HG03342 (cell line): Measurements from ENCODE around the gene TTLL11.

ENCODE experiments used
- ATAC-seq: cut with Tn5 transposase; IDR thresholded peaks from one replicate; pipeline ENCODE4 v1.9.1; 2021; ENCODE audit warnings: mild to moderate bottlenecking, moderate library complexity; ENCODE audit not compliant: unreplicated experiment

Gene TTLL11

DNA sequence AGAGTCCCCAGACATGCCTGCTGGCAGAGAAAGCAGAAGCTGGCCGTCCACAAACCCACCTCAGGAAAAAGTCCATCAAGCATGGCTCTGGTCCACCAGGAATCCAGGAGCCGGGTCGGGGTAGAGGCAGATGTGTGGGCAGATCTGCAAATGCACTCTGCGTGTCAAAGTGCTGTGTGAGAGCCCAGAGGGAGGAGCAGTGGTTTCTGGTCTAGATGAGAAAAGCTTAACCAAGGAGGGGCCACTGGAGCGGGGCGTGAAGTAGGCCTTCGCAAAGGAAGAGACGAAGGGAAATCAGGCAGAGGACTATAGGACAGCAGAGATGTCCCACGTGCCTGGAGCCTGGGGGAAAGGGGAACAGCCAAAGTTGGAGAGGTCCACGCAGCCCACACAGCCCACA is 40.0 kb downstream of the TTLL11 start:
- ATAC-seq, result no peak

DNA sequence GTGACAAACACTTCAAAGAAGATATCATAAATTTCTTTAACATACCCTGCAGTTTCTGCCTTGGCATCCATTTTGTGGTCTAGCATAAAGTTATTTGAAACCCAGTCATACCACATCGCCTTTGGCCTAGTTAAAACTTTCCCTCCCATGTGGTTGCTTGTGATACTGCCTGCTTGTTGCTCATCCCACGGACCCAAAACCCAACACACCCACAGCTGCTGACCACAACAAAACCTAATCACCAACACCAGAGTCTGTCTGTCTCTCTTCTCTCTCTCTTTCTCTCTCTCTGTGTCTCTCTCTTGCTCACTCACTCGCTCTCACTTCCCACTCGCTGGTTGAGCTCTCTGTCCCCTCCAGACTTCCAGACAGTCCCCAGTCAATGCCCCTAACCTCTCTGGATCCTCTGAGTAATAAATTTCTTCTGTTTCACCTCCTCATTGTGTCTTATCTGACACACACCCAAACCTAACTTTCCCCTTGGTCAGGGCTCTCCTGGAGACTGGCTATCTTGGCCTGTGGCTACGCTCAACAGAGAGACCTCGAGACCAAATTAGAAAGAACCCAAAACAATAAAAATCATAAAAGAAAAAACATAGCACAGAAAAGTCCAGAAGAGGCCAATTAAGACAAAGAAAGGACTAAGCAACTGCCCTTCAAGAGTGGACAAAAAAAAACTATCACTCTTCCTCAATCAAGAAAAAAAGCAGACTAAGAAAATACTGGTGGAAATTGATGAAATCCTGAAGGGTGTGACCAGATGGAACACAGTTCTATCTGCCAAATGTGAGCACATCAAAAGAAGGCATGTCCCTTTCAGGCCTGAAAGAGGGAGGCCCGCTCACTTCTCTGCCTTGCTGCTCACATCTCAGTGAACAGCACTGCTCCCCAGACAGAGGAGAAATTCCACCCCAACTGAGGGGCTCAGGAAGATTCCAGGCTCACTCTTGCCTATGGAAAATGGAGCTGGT is 41.5 kb downstream of the TTLL11 start:
- peak; percentile 48 for ATAC-seq

DNA sequence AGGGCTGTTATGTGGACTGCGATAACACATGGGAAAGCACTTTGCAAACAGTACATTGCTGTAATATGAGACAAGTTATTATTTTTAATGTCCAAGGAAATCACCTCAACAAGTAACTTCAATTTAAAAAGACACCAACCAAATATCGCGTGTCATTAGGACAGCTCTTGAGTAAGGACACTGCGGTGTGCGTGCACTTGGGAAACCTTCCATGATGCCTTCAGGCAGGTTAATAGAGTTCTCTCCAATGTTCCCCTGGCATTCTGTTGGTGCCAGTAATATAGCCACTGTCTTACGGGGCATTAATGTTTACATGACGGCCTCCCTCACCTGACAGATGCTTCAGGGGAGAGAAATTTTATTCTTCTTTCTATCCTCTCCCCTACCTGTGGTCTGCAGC is 42.9 kb downstream of the TTLL11 start:
- no peak for ATAC-seq

DNA sequence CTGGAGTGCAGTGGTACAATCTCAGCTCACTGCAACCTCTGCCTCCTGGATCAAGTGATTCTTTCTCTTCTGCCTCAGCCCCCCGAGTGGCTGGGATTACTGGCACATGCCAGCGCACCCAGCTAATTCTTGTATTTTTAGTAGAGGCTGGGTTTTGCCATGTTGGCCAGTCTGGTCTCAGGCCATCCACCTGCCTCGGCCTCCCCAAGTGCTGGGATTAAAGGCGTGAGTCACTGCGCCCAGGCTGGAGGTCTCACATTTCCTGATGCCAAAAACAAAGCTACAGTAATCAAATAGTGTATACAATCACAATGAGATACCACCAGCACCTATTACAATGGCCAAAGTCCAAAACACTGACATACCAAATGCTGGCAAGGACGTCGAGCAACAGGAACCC is 51.1 kb downstream of the TTLL11 start:
- ATAC-seq, result no peak

DNA sequence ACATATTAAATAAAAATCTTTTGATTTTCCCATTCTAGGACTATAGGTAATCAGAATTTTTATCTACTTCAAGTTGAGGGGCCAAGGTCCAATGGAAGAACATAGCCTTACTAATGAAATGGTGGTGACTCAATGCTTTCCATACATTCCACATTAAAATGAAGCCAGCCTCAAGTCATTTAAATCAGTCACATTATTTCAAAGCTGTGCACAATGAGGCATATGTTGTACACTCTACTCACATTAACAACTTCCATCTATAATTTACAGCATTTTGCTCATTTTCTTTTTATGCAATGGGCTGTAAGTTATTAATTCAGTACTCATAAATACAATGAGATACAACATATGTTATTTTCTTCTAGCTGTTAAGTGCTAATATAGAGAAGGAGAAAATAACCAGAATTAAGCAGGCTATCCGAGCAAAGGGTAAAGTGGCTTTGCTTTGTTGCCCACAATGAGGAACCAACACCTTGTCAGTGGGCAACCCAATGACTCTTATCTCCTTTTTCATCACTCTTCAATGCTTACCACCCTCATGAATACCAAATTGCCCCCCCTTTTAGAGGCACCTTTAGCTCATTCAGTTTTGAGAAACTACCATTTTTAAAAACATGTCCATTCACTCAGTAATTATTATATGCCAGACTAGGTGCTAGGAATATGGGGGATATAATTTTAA is 52.4 kb downstream of the TTLL11 start:
- ATAC-seq, result no peak

DNA sequence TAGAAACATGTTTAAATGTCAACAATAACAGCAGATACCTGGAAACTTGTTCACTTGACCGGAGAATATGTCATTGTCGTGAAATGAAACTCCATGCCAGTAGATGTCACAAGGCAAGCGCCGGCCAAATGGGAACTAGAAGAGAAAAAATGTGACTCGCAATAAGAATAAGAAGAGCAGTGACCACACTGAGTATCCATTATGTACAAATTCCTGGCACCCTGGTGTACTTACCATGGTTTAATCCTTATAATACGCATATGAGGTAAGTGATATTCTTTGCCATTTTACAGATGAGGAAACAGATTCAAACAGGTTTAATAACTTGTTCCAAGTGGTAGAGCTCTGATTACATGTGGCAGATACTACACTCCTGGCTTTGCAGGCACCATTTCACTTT is 53.9 kb downstream of the TTLL11 start:
- no peak for ATAC-seq

DNA sequence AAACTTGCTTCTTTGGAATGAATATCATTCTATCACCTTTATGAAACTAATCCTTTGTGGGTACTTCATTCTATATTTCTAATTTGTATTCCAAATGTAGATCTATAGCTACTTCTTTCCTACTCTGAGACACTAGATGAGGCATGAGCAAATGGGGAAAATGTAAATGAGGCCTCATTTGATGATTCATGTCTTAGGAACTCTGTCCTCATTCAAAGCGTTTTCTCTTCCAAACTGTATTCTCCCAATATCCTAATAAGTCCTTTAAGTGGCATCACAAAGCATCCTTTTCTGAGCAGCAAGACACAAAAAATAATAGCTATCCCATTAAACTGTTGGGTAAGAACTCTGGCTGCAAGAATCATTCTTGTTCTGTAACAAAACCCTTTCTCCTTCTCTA is 56.1 kb downstream of the TTLL11 start:
- ATAC-seq, result no peak

DNA sequence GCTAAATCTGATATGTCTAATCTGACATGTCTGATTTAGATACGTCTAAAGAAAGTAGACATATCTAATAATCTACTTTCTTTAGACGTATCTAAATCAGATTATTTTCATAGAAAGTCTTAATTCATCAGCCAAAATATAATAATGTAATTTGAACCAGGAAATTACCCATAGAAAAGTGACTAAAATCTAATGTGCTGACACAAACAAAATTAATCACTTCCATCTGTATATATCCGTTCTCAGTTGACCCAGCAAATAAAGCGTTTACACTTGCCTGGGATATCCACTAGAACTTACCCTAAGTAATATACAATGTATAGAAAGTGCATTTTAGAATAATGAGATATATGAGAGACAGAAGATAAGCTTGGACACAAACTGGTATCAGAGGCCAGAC is 56.7 kb downstream of the TTLL11 start:
- no peak for ATAC-seq

DNA sequence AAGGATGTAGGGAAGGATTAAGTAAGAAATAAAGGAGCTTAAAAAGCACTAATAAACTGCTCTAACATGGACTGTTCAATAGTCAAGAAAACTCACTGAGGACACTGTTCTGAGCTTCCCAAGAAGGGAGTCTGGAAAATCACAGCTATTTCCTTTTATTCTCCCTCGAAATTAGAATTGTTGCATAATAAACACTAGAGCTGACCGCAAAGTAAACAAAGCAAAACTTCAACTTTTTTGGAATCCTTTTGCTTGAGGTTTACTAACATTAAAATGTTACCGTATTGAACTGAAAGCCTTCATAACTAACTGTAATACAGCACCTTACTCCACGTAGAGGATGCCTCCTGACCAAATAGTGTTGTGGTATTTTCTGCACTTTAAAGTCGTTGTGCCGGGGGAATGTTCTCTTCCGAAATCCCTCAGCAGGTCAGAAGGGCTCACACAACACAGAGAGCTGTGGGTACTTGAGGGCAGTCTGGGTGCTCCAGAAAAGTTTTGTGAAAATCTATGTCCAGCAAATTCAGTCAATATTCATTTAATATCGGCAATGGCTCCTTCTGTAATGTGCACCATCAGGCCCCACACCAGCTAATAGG is 59.2 kb downstream of the TTLL11 start:
- no peak for ATAC-seq

DNA sequence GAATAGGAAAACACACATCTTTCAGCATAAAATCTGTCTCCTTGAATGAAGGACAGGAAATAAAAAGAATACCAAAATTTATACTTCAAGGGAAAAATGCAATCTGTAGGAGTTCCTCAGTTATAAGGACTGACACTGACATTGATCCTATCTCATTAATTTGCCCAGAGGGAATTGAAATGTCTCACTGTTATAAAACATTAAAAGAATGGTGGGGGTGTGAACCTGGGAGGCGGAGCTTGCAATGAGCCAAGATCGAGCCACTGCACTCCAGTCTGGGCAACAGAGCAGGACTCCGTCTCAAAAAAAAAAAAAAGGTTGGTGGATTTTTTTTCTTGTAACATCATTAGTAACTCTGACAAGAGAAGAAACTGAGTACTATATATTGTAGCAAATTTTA is 60.8 kb downstream of the TTLL11 start:
- no peak for ATAC-seq

DNA sequence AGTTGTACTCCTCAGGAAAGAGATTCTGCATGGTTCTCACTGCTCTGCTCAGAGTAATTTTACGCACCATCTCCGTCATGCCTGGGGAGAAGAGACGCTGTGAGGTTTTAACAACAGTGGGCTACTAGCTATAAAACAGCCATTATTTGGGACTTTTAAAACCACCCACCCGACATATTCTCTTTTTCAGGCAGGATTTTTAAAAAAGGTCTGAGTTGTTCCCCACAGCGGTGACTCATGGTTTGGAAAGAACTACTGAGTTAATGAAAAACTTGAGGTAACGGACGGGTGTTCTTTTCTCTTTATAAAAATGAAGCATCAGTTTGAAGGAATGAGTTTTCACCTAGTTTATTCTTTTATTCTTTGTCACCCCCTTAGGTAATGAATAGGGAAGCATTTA is 61.3 kb downstream of the TTLL11 start:
- no peak for ATAC-seq

DNA sequence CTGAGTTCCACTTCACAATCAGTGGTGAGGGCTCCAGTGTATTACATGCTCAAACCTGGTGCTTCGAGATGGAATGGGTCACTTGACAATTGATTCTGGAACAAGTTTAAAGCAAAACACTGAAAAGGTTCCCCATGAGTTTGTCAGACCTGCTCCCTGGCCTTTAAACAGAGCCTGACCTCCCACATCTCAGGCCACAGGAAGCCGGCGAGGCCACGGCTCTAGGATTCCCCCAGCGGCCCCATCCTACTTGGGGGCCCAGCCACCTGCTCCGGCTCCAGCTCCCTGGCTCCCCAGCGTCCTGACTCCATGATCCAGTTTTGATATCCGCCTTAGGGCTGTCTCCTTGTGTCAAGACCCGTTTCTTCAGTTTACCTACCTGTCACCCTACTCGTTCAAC is 62.0 kb downstream of the TTLL11 start:
- no peak for ATAC-seq

DNA sequence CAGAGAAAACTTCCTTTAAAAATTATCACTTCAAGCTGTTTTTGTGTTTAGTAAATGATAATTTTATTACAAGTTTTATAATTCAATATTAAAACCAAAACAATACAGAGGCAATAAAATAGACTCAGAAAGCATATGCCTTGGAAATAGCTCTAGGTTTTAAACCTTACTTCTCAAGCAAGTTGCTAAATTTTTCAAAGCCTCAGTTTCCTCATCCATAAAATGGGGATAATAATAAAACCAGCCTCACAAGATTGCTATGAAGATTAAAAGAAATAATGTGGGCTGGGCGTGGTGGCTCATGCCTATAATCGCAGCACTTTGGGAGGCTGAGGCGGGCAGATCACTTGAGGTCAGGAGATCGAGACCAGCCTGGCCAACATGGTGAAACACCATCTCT is 62.8 kb downstream of the TTLL11 start:
- no peak for ATAC-seq

DNA sequence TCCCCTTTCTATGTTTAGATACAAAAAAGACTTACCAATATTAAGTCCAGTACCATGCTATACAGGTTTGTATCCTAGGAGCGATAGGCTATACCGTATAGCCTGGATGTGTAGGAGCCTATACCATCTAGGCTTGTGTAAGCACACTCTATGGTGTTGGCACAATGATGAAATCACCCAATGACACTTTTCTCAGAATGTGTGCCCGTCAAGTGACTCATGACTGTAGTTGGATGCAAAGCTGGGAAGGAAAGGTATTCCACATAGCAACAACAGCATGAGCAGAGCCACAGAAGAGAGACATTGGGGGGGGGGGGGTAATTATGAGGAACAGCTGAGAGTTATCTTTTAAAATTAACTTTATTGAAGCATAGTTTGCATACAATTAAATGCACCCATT is 63.2 kb downstream of the TTLL11 start:
- ATAC-seq, result no peak

DNA sequence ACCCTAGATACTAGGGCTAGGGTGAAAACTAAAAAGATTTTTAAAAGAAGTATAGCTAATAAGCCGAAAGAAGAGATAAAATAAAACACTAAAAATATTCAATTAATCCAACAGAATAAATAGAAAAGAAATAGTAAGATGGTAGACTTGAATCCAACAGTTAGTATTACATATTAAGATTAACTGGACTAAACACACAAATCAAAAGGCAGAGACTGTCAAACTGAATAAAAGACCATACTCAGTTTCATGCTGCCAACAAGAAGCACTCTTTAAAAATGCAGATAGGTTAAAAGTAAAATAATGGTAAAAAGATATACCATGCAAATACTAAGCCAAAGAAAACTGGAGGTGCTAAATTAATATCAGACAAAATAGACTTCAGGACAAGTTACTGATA is 65.0 kb downstream of the TTLL11 start:
- no peak for ATAC-seq

DNA sequence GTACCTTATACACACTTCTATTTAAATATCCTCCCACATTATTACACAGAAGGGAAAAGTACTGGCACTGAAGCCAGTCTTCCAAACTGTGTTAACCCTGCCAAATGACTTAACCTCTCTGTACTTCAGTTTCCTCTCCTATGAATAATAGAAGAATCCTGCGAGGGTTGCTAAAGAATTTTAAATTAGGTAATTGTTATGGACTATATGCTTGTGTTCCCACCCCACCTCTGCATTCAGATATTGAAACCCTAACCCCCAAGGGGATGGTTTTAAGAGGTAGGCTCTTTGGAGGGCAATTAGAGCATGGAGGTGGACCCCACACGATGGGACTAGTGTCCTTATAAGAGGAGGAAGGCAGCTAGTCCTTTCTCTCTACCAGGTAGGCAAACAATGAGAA is 72.7 kb downstream of the TTLL11 start:
- no peak for ATAC-seq

DNA sequence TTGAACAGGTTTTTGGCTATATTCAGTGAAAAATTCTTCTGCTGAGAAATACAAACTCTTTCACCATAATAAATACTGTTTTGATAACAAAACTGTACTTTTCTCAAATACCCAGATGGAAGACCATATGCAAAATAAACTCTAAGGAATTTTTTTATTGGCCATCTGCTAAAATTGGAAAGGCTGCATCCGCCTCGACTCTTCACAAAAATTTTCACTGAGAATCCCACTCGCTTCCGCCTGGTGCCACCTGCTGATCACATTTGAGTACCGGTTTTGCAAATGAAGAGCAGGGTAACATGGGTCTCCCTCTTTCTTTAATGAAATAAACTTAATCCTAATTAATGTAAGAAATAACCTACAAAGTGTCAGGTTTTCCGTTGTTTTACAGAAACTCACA is 76.4 kb downstream of the TTLL11 start:
- no peak for ATAC-seq

DNA sequence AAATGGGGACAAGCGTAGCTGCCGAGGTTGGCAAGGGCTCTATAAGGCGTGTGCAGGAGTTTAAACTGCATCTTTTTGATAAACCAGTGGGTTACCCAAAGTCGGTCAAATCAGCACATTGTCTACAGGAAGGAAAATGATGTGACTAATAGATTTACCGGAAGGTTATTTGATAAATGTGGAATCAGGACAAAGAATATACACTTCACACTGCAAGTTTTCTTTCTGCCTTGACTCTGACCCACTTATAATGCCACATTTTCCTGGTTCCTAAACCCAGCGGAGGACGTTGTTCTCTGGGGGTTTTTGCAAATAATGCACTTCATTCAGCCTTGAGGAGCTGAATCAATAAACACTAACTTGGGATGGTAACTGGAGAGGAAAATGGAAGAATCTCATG is 76.8 kb downstream of the TTLL11 start:
- no peak for ATAC-seq

DNA sequence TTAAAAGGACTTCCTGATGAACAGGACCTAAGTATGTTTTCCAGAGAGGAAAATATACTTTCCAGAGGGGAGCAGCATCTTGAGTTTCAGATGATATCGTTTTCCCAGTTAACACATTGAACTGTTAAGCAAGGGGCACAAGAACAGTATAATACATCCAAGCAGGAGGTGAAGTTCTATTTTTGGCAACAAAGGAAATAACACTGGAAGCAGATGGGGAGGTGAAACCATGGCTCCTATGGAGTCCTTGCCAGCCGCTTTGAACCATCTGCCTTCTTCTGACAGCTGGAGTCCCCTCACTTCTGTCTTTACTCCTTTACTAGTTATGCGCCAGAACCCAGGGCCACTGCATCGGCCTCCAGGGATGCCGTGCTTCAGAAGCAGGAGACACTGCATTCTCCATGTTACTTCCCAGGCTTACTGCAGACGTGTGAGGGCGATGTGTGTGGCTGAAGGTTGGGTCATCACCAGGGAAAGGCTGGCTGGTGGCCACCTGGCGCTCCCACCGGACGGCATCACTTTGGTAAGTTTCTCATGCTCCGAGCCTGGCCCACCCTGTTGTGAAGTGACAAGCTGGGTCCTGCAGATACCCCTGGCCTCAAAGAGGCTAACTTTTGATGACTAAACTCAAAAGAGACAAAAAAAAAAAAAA is 77.8 kb downstream of the TTLL11 start:
- ATAC-seq, result no peak

DNA sequence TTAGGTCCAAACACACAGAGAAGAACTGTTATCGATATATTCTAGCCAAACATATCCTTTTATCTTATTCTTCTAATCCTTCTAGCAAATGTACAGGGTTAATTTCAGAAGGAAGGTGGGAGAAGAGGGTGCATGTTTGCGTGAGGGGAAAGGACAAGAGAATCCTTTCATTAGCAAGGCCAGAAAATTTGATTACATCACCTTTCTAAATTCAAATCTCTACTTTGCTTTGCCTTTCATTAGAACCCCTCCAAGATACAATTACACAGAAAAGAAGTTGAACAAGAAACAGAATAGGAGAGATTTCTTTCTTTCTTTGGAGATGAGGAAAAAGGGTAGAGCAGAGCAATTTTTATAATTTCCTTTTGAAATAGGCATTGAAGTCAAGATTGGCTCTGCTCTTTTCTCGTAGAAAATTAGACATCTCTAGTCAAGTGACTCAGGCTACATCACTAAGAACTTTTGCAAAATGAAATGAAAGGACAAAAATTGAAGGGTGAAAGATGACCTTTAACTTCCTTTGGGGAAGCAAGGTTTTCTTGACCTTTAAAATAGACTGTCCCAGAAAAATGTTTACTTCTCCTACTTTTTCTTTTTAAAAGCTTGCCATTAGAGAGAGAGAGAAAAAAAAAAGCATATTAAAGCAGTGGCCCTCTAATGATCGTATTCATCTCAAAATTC is 81.2 kb downstream of the TTLL11 start:
- ATAC-seq, result no peak

DNA sequence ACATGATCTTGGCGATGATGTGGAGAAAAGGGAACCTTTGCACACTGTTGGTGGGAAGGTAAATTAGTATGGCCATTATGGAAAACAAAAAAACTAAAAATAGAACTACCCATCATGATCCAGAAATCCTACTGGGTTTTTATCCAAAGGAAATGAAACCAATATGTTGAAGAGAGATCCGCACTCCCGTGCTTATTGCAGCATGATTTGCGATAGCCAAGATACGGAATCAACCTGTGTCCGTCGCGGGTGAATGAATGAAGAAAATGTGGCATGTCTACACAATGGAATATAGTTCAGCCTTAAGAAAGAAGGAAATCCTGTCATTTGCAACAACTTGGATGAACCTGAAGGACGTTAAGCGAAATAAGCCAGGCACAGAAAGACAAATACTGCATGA is 84.5 kb downstream of the TTLL11 start:
- no peak for ATAC-seq
